Measurements from ENCODE around the gene ATP8B3.

The ATP8B3 gene

GRCh38 chr19:1817553-1818179 is 5.6 kb upstream of the ATP8B3 start:
- DNase-seq (ENCODE audit: extremely low read depth, insufficient read length) = peak; percentile 9
- H3K4me3 ChIP-seq (replicated peaks; ENCODE audit: low read depth, low read length) = no peak overlapping the region
- H3K36me3 ChIP-seq (ENCODE audit: control insufficient read depth, insufficient read depth, low read length) = peaks cover 38% of the 10 kb centered on the region
- no peak for TF ChIP-seq CTCF (IDR thresholded peaks at IDR 0.05; ENCODE audit: insufficient read depth, low read length, poor library complexity, severe bottlenecking)
- H3K27me3 ChIP-seq (replicated peaks; ENCODE audit: control insufficient read depth, insufficient read depth, low read length) = no peaks in the 10 kb centered on the region

- TF ChIP-seq CTCF (IDR thresholded peaks at IDR 0.05; ENCODE audit: insufficient read depth, low read length, poor library complexity, severe bottlenecking) = no peak
- peak; percentile 6 for DNase-seq (ENCODE audit: extremely low read depth, insufficient read length)
- Histone ChIP-seq H3K4me3 (replicated peaks; ENCODE audit: low read depth, low read length) (no peak overlapping the region), H3K36me3 (ENCODE audit: control insufficient read depth, insufficient read depth, low read length) (peaks cover 28% of the 10 kb centered on the region), H3K27me3 (replicated peaks; ENCODE audit: control insufficient read depth, insufficient read depth, low read length) (no peaks in the 10 kb centered on the region; the same call in 1 of the 2 replicates)
These were observed 4.6 kb upstream of the ATP8B3 start for GRCh38 chr19:1816530-1817298.

- no peak overlapping the region for H3K4me3 ChIP-seq (replicated peaks; ENCODE audit: low read depth, low read length)
These were observed 3.8 kb upstream of the ATP8B3 start for GRCh38 chr19:1815605-1816529.

GRCh38 chr19:1814833-1815604 is 2.9 kb upstream of the ATP8B3 start:
- Histone ChIP-seq H3K27me3 (replicated peaks; ENCODE audit: control insufficient read depth, insufficient read depth, low read length) (no peaks in the 10 kb centered on the region; the same call in 1 of the 2 replicates), H3K36me3 (ENCODE audit: control insufficient read depth, insufficient read depth, low read length) (peaks cover 22% of the 10 kb centered on the region), H3K4me3 (replicated peaks; ENCODE audit: low read depth, low read length) (no peak overlapping the region)
- TF ChIP-seq CTCF (IDR thresholded peaks at IDR 0.05; ENCODE audit: insufficient read depth, low read length, poor library complexity, severe bottlenecking) = no peak
- DNase-seq (ENCODE audit: extremely low read depth, insufficient read length) = no peak

More at GRCh38 chr19:1815605-1816529, 3.8 kb upstream of the ATP8B3 start:
- Histone ChIP-seq H3K36me3 (ENCODE audit: control insufficient read depth, insufficient read depth, low read length) (peaks cover 26% of the 10 kb centered on the region), H3K27me3 (replicated peaks; ENCODE audit: control insufficient read depth, insufficient read depth, low read length) (no peaks in the 10 kb centered on the region; the same call in 1 of the 2 replicates)
- DNase-seq (ENCODE audit: extremely low read depth, insufficient read length) = no peak
- no peak for TF ChIP-seq CTCF (IDR thresholded peaks at IDR 0.05; ENCODE audit: insufficient read depth, low read length, poor library complexity, severe bottlenecking)

GRCh38 chr19:1814391-1814790 is 2.3 kb upstream of the ATP8B3 start:
- H3K27me3 ChIP-seq (replicated peaks; ENCODE audit: control insufficient read depth, insufficient read depth, low read length) = no peaks in the 10 kb centered on the region; the same call in 1 of the 2 replicates
- H3K36me3 ChIP-seq (ENCODE audit: control insufficient read depth, insufficient read depth, low read length) = peaks cover 21% of the 10 kb centered on the region
- no peak overlapping the region for H3K4me3 ChIP-seq (replicated peaks; ENCODE audit: low read depth, low read length)
- DNase-seq (ENCODE audit: extremely low read depth, insufficient read length) = no peak
- no peak for TF ChIP-seq CTCF (IDR thresholded peaks at IDR 0.05; ENCODE audit: insufficient read depth, low read length, poor library complexity, severe bottlenecking)
